NCI-H146 (cell line): ENCODE data around the gene TMEM37.
A peak's percentile ranks its signal among the peaks of the same experiment; 100 is the strongest.

ENCODE experiments used
- DNase-seq: peaks from one replicate; lab custom pipeline; 2025; lab: John Stamatoyannopoulos, UW

TMEM37 gene

GRCh38 chr2:119455066-119455718 lies 23.5 kb downstream of the TMEM37 start:
- no peak for DNase-seq

- DNase-seq: no peak
Measured at GRCh38 chr2:119460076-119460475, 28.4 kb downstream of the TMEM37 start.

GRCh38 chr2:119461811-119462210 lies 30.2 kb downstream of the TMEM37 start:
- no peak for DNase-seq

GRCh38 chr2:119462574-119462973 lies 30.9 kb downstream of the TMEM37 start:
- DNase-seq: no peak

- DNase-seq: no peak
Measured at GRCh38 chr2:119463136-119463535, 31.5 kb downstream of the TMEM37 start.

- no peak for DNase-seq
Measured at GRCh38 chr2:119463990-119464389, 32.3 kb downstream of the TMEM37 start.

- no peak for DNase-seq
Measured at GRCh38 chr2:119464981-119465380, 33.3 kb downstream of the TMEM37 start.

- no peak for DNase-seq
Measured at GRCh38 chr2:119465687-119466086, 34.0 kb downstream of the TMEM37 start.

GRCh38 chr2:119466373-119466772 lies 34.7 kb downstream of the TMEM37 start:
- DNase-seq: no peak

GRCh38 chr2:119468154-119468955 lies 36.7 kb downstream of the TMEM37 start:
- DNase-seq: no peak

GRCh38 chr2:119469131-119469530 lies 37.5 kb downstream of the TMEM37 start:
- no peak for DNase-seq

- no peak for DNase-seq
Measured at GRCh38 chr2:119469661-119470297, 38.1 kb downstream of the TMEM37 start.

GRCh38 chr2:119472749-119473148 lies 41.1 kb downstream of the TMEM37 start:
- DNase-seq: no peak

GRCh38 chr2:119473621-119474370 lies 42.1 kb downstream of the TMEM37 start:
- DNase-seq: no peak

- DNase-seq: no peak
Measured at GRCh38 chr2:119474371-119475224, 42.9 kb downstream of the TMEM37 start.

- peak; percentile 28 for DNase-seq
Measured at GRCh38 chr2:119475225-119475856, 43.7 kb downstream of the TMEM37 start.

GRCh38 chr2:119475857-119476244 lies 44.2 kb downstream of the TMEM37 start:
- no peak for DNase-seq

GRCh38 chr2:119476301-119477112 lies 44.9 kb downstream of the TMEM37 start:
- peak; percentile 48 for DNase-seq

- DNase-seq: no peak
Measured at GRCh38 chr2:119477113-119477505, 45.5 kb downstream of the TMEM37 start.
